Liver (tissue), 9 donors: Measurements from ENCODE around the gene CPO. TPM values are rescaled to one million over a fixed set of nuclear protein-coding genes. Genes with fewer than 3 reads are reported as not detected.

ENCODE experiments used
- DNase-seq: peaks from one replicate; pipeline ENCODE4 v3.0.0-alpha.2; 2017; ENCODE audit warnings: low spot score
- H3K27ac ChIP-seq, 2 donors: one replicate each; pipeline ENCODE4 v1.7.0; 2013; ENCODE audit warnings: inconsistent platforms in 2 of 2, low read length in 2 of 2, control low read depth in 1 of 2, low read depth in 1 of 2, mild to moderate bottlenecking in 1 of 2
- H3K27me3 ChIP-seq, 4 donors: one replicate each; pipeline versions ENCODE4 v1.6.1 to v1.7.0; 2013; ENCODE audit warnings: low read length in 3 of 4, inconsistent platforms in 1 of 4, mild to moderate bottlenecking in 1 of 4, moderate library complexity in 1 of 4; ENCODE audit not compliant: control insufficient read depth in 4 of 4, insufficient read depth in 4 of 4
- H3K36me3 ChIP-seq, 4 donors: one replicate each; pipeline versions ENCODE4 v1.6.1 to v1.7.0; 2013; ENCODE audit warnings: low read length in 3 of 4, mild to moderate bottlenecking in 3 of 4, low read depth in 1 of 4, moderate library complexity in 1 of 4; ENCODE audit not compliant: control insufficient read depth in 4 of 4, insufficient read depth in 3 of 4
- H3K4me1 ChIP-seq, 4 donors: one replicate each; pipeline versions ENCODE4 v1.6.1 to v1.7.0; 2013; ENCODE audit warnings: low read length in 3 of 4, mild to moderate bottlenecking in 3 of 4, moderate library complexity in 1 of 4; ENCODE audit not compliant: control insufficient read depth in 4 of 4, insufficient read depth in 4 of 4
- H3K4me3 ChIP-seq, 3 donors: one replicate each; pipeline versions ENCODE4 v1.6.1 to v1.7.0; 2013; ENCODE audit warnings: low read length in 3 of 3, control low read depth in 1 of 3, low read depth in 1 of 3, mild to moderate bottlenecking in 1 of 3
- H3K9ac ChIP-seq, 2 donors: one replicate each; pipeline ENCODE4 v1.7.0; 2013; ENCODE audit warnings: low read length in 2 of 2, mild to moderate bottlenecking in 2 of 2, moderate library complexity in 2 of 2, control low read depth in 1 of 2, low read depth in 1 of 2
- H3K9me3 ChIP-seq, 4 donors: one replicate each; pipeline versions ENCODE4 v1.6.1 to v1.7.0; 2013; ENCODE audit warnings: low read length in 3 of 4; ENCODE audit not compliant: control insufficient read depth in 4 of 4
- ATF3 ChIP-seq: IDR thresholded peaks from 2 replicates; pipeline ENCODE4 v1.6.1; 2016; ENCODE audit warnings: antibody characterized with exemption
- CTCF ChIP-seq: fragments of 150-350 bp; IDR thresholded peaks from 2 replicates; pipeline ENCODE4 v1.5.1; 2017; ENCODE audit warnings: improper control_type of control experiment, low read depth, low read length; ENCODE audit not compliant: missing input control
- EGR1 ChIP-seq, 2 donors: IDR thresholded peaks; 2 replicates each; pipeline ENCODE4 v1.6.1; 2016 to 2018; ENCODE audit warnings: antibody characterized with exemption in 2 of 2, low read depth in 2 of 2
- FOXA2 ChIP-seq: IDR thresholded peaks from 2 replicates; pipeline ENCODE4 v1.6.1; 2016; ENCODE audit warnings: antibody characterized with exemption
- GABPA ChIP-seq, 2 donors: IDR thresholded peaks in 1 of 2; conservative IDR thresholded peaks in 1 of 2; 2 replicates each; pipeline ENCODE4 v1.6.1; 2016; ENCODE audit warnings: antibody characterized with exemption in 2 of 2, mild to moderate bottlenecking in 1 of 2, moderate library complexity in 1 of 2
- HNF4A ChIP-seq, 2 donors: conservative IDR thresholded peaks; 2 replicates each; pipeline ENCODE4 v1.6.1; 2016; ENCODE audit warnings: antibody characterized with exemption in 2 of 2, mild to moderate bottlenecking in 2 of 2
- RAD21 ChIP-seq, 2 donors: IDR thresholded peaks; 2 replicates each; pipeline ENCODE4 v1.6.1; 2016; ENCODE audit warnings: antibody characterized with exemption in 2 of 2, mild to moderate bottlenecking in 2 of 2
- REST ChIP-seq: IDR thresholded peaks from 2 replicates; pipeline ENCODE4 v1.6.1; 2016; ENCODE audit warnings: antibody characterized with exemption, mild to moderate bottlenecking
- SP1 ChIP-seq: IDR thresholded peaks from 2 replicates; pipeline ENCODE4 v1.6.1; 2018; ENCODE audit warnings: antibody characterized with exemption, mild to moderate bottlenecking
- TAF1 ChIP-seq: conservative IDR thresholded peaks from 2 replicates; pipeline ENCODE4 v1.6.1; 2016; ENCODE audit warnings: antibody characterized with exemption, mild to moderate bottlenecking
- WGBS: extraction: QIAGEN DNeasy Blood & Tissue Kit; methylation state at CpG from one replicate; pipeline ENCODE4 v1.1.7; 2013; 5-methylcytosine and 5-hydroxymethylcytosine counted together
- polyA plus RNA-seq, 2 donors: library from polyadenylated mRNA; stranded (reverse) in 1 of 2; unstranded in 1 of 2; fragments of 200-250 nt in 1 of 2; fragments of >200 nt in 1 of 2; fragmentation: Nextera tagmentation in 1 of 2; extraction: Ambion mirVana in 1 of 2; gene quantifications; one replicate each; pipeline versions ENCODE4 v1.2.1 to v1.2.3, GENCODE V29; 2013 to 2015
- total RNA-seq, 2 donors: library from RNA; depleted of rRNA; stranded (reverse); fragments of >200 nt; gene quantifications; one replicate each; pipeline ENCODE4 v1.2.3, GENCODE V29; 2014
- TF ChIP-seq, protein P1 (sequence below): IDR thresholded peaks from 2 replicates; pipeline ENCODE4 v1.6.1; 2016; ENCODE audit warnings: antibody characterized with exemption
- TF ChIP-seq, protein P2 (sequence below): IDR thresholded peaks from 2 replicates; pipeline ENCODE4 v1.6.1; 2016; ENCODE audit warnings: antibody characterized with exemption
- donor health status: healthy.
- donor health status: healthy.
- donor health status: healthy.
- donor health status: healthy.
- donor health status: healthy.

Gene CPO
- total RNA-seq (under 1 TPM in 1 of 2 donors, not detected in 1; 0.25 TPM), polyA plus RNA-seq (under 1 TPM; 0.07 to 0.31 TPM)

DNA sequence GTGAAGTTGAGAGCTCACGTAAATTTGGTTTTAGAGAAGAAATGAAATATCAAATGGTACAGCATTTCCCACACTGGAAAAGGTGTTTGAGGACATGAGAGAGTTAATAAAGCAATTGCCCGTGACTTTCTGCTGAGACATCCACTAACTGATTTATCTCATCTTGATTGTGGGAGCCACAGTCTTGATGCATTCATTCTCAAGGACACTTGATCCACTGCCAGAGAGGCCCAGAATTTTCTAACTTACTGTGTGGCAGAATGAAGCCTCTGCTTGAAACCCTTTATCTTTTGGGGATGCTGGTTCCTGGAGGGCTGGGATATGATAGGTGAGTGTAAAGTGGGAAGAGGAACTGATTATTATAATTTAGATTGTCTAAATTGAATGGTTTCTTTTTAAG, at the start of gene CPO:
CPO (plus strand) TSS at position 179 of the 400 bp plus-strand sequence; CDS start at position 261, 82 bp downstream.
- DNase-seq: no peak

More for the DNA sequence above, at the start of gene CPO:
- H3K4me3 ChIP-seq: no peak within 1 kb of the TSS
- H3K27ac ChIP-seq: no peak within 1 kb of the TSS
- no peak within 1 kb of the TSS for H3K9ac ChIP-seq
- no peaks in the 10 kb centered on the region for H3K27me3 ChIP-seq
- H3K4me1 ChIP-seq: no peaks in the 10 kb centered on the region
- H3K9me3 ChIP-seq: no peaks in the 10 kb centered on the region
- 90% methylated on average over 2 of the region's 2 CpGs for whole genome bisulfite sequencing
- TF ChIP-seq REST (no peak), FOXA2 (no peak), EGR1 (IDR thresholded peaks at IDR 0.05; ENCODE audit: low read depth in 2 of 2) (no peak), CTCF (no peak), SP1 (no peak), TAF1 (no peak), HNF4A (conservative IDR thresholded peaks at IDR 0.05) (no peak), ATF3 (no peak), GABPA (IDR thresholded peaks at IDR 0.05 in 1 of 2, conservative IDR thresholded peaks at IDR 0.05 in 1 of 2) (no peak), RAD21 (IDR thresholded peaks at IDR 0.05) (no peak)
- TF ChIP-seq, protein P1, sequence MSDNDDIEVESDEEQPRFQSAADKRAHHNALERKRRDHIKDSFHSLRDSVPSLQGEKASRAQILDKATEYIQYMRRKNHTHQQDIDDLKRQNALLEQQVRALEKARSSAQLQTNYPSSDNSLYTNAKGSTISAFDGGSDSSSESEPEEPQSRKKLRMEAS: no peak
- TF ChIP-seq, protein P2, sequence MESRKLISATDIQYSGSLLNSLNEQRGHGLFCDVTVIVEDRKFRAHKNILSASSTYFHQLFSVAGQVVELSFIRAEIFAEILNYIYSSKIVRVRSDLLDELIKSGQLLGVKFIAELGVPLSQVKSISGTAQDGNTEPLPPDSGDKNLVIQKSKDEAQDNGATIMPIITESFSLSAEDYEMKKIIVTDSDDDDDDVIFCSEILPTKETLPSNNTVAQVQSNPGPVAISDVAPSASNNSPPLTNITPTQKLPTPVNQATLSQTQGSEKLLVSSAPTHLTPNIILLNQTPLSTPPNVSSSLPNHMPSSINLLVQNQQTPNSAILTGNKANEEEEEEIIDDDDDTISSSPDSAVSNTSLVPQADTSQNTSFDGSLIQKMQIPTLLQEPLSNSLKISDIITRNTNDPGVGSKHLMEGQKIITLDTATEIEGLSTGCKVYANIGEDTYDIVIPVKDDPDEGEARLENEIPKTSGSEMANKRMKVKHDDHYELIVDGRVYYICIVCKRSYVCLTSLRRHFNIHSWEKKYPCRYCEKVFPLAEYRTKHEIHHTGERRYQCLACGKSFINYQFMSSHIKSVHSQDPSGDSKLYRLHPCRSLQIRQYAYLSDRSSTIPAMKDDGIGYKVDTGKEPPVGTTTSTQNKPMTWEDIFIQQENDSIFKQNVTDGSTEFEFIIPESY: no peak
- no peaks in the 10 kb centered on the region for H3K36me3 ChIP-seq
